Esophagus muscularis mucosa (tissue), 4 donors: Measurements from ENCODE around the gene PTPRN2. TPM values are rescaled to one million over a fixed set of nuclear protein-coding genes. Genes with fewer than 3 reads are reported as not detected.

Experiments
- DNase-seq: peaks from one replicate; pipeline ENCODE4 v3.0.0-alpha.2; 2017; ENCODE audit errors: extremely low spot score
- H3K27ac ChIP-seq, 4 donors: fragments of 200-600 bp; sonication (generic); replicated peaks in 1 of 4; 1 replicate in 3 of 4; 2 replicates in 1 of 4; pipeline ENCODE4 v1.5.1; 2016 to 2019; ENCODE audit warnings: mild to moderate bottlenecking in 1 of 4
- H3K27me3 ChIP-seq, 4 donors: fragments of 200-600 bp; sonication (generic); one replicate each; pipeline versions ENCODE4 v1.5.1 to v1.6.0; 2016 to 2019
- H3K36me3 ChIP-seq, 4 donors: fragments of 200-600 bp; sonication (generic); one replicate each; pipeline ENCODE4 v1.5.1; 2016 to 2019
- H3K4me1 ChIP-seq, 4 donors: fragments of 200-600 bp; sonication (generic); one replicate each; pipeline ENCODE4 v1.5.1; 2016 to 2019
- H3K4me3 ChIP-seq, 4 donors: fragments of 200-600 bp; sonication (generic); 1 replicate in 2 of 4; 2 replicates in 2 of 4; pipeline ENCODE4 v1.5.1; 2016 to 2019; ENCODE audit warnings: mild to moderate bottlenecking in 4 of 4, moderate library complexity in 1 of 4
- H3K9me3 ChIP-seq, 4 donors: fragments of 200-600 bp; sonication (generic); 1 replicate in 3 of 4; 2 replicates in 1 of 4; pipeline ENCODE4 v1.5.1; 2016 to 2019
- CTCF ChIP-seq, 3 experiments: fragments of 200-600 bp in 2 of 3; fragments of 450-650 bp in 1 of 3; sonication (generic) in 2 of 3; IDR thresholded peaks; one replicate each; pipeline ENCODE4 v1.5.1; 2017 to 2019; ENCODE audit warnings: antibody characterized with exemption in 3 of 3, mild to moderate bottlenecking in 2 of 3, moderate library complexity in 1 of 3
- EP300 ChIP-seq: sonication (generic); formaldehyde crosslinking; IDR thresholded peaks from one replicate; pipeline ENCODE4 v1.6.1; 2017; ENCODE audit warnings: antibody characterized with exemption
- POLR2A ChIP-seq: fragments of 450-650 bp; IDR thresholded peaks from one replicate; pipeline ENCODE4 v1.6.1; 2017; ENCODE audit warnings: antibody characterized with exemption, moderate library complexity, mild to moderate bottlenecking, low read depth
- POLR2AphosphoS5 ChIP-seq, 2 donors: sonication (generic); formaldehyde crosslinking; IDR thresholded peaks; one replicate each; pipeline ENCODE4 v1.6.1; 2017; ENCODE audit warnings: antibody characterized with exemption in 2 of 2
- whole genome bisulfite sequencing: methylation state at CpG from one replicate; pipeline ENCODE4 v1.1.5; 2018; 5-methylcytosine and 5-hydroxymethylcytosine counted together
- intact Hi-C: fragments of 100-400 bp; cut with DNase I; formaldehyde crosslinking; loops from one replicate; pipeline ENCODE4 v1.15.1; 2023
- total RNA-seq, 4 donors: library from RNA; depleted of rRNA; stranded (reverse); fragments of >200 nt; gene quantifications; one replicate each; pipeline versions ENCODE4 v1.1.0 to v1.2.1, GENCODE V29; 2016

The PTPRN2 gene
- total RNA-seq, 4 donors from 2014 or later: 2.1 to 3.1 (median 3.1) TPM

GRCh38 chr7:158586499-158587161 lies 993 bp downstream of the PTPRN2 start:
- peaks cover 20 to 35% (median 27%) of the 10 kb centered on the region in 4 donors for H3K4me1 ChIP-seq
- peak overlapping the region; percentile 46 to 52 (median 48) for H3K4me3 ChIP-seq
- DNase-seq: no peak
- WGBS: 6% methylated on average over 23 of the region's 63 CpGs
- peaks cover 4 to 75% (median 31%) of the 10 kb centered on the region in 4 donors for H3K27me3 ChIP-seq
- no peaks in the 10 kb centered on the region for H3K9me3 ChIP-seq
- intact Hi-C loops: no loop called here
- no peak for TF ChIP-seq POLR2A
- TF ChIP-seq EP300: no peak
- TF ChIP-seq POLR2AphosphoS5 (IDR thresholded peaks at IDR 0.05): no peak
- TF ChIP-seq CTCF (IDR thresholded peaks at IDR 0.05): no peak
- H3K36me3 ChIP-seq: no peaks in the 10 kb centered on the region
- H3K27ac ChIP-seq: no peak overlapping the region

DNA sequence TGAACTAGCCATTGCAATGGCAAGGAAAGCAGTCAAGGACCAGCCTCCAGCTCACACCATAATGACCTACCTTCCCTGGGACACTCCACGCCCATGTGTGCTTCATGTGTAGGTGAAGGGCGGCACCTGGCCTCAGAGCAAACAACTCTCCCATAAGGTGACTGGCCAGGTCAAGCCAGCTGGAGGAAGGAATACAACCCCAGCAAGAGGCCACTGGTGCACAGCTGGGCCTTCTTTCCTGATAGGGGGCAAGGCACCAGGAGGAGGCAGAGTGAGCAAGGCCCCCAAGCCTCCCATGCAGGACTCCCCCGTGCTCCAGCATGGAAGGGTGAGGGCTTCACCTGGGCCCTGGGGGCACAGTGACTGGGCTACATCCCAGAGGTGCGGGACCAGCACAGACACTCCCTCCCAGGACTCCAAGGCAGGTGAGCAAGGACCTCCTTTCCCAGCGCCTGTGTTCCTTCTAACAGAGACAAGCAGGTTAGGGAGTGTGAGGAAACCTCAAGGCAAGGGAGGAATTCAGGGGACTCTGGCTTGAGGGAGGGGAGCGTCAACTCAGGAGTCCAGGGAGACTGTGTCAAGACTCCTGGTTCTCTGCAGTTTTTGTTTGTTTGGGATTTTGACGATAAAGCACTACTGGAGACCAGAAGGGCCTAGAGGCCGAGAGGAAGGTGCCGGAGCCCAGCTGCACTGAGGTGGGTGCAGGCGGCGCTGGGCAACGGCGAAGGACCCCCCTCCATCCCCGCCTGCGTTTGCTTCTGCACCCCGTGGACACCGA lies 1.7 kb downstream of the PTPRN2 start:
- Histone ChIP-seq H3K27me3 (peaks cover 4 to 82% (median 31%) of the 10 kb centered on the region in 4 donors), H3K4me3 (peak overlapping the region; percentile 46 to 52 (median 48)), H3K36me3 (no peaks in the 10 kb centered on the region), H3K4me1 (peaks cover 20 to 35% (median 27%) of the 10 kb centered on the region in 4 donors), H3K27ac (no peak overlapping the region), H3K9me3 (peaks cover 0 to 2% (median 0%) of the 10 kb centered on the region in 4 donors)
- TF ChIP-seq EP300: no peak
- TF ChIP-seq POLR2AphosphoS5 (IDR thresholded peaks at IDR 0.05): no peak
- no peak for TF ChIP-seq CTCF (IDR thresholded peaks at IDR 0.05)
- no peak for TF ChIP-seq POLR2A
- WGBS: 49% methylated on average over 13 of the region's 17 CpGs
- intact Hi-C loops: no loop called here
- DNase-seq: no peak

DNA sequence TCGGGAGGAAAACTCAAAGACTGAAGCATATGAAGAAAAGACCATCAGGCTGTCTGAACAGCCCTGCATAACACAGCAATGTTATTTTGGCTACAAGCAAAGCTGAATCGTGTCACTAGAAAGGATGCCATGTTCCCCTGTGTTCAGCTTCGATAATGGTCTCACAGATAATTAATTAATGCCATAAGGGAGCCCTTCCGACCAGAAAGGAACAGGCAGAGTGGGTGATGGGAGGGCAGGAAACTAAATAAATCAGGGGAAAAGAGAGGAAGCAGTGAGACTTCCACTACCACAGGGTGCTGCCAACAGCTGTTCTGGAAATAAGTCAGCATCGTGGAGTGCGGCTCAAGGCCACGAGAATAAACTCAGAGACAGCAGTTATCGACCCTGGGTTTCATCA lies 3.2 kb downstream of the PTPRN2 start:
- no peak overlapping the region for H3K4me3 ChIP-seq
- H3K9me3 ChIP-seq: peaks cover 0 to 17% (median 11%) of the 10 kb centered on the region in 4 donors
- TF ChIP-seq CTCF (IDR thresholded peaks at IDR 0.05) (no peak), EP300 (no peak), POLR2AphosphoS5 (IDR thresholded peaks at IDR 0.05) (no peak), POLR2A (no peak)
- H3K36me3 ChIP-seq: no peaks in the 10 kb centered on the region
- peaks cover 20 to 35% (median 27%) of the 10 kb centered on the region in 4 donors for H3K4me1 ChIP-seq
- intact Hi-C loops: no loop called here
- DNase-seq: no peak
- no peak overlapping the region for H3K27ac ChIP-seq
- 50% methylated on average over 8 of the region's 8 CpGs for WGBS
- peaks cover 4 to 97% (median 31%) of the 10 kb centered on the region in 4 donors for H3K27me3 ChIP-seq

DNA sequence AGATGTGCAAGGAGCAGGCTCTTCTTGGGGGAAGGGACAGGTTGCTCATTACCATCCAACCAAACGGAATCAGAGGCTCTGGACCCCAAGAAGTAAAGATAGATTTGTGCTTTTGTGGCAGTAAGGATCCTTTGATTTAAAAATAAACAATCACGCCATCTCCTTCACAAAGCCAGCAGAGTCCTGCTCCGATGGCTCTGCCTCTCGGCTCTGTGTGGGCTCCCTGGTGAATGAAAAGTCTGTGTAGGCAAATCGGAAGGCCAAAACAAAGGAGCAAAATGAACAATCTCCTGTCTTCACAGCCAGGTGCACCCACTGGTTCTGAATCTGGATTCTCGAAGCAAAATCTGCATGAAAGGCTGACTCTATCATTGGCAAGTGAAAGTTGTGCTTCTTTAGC lies 3.8 kb downstream of the PTPRN2 start:
- peaks cover 0 to 23% (median 17%) of the 10 kb centered on the region in 4 donors for H3K9me3 ChIP-seq
- 67% methylated on average over 6 of the region's 6 CpGs for WGBS
- no peak for DNase-seq
- H3K36me3 ChIP-seq: no peaks in the 10 kb centered on the region
- H3K27ac ChIP-seq: no peak overlapping the region
- TF ChIP-seq POLR2A: no peak
- no peak for TF ChIP-seq POLR2AphosphoS5 (IDR thresholded peaks at IDR 0.05)
- intact Hi-C loops: no loop called here
- peaks cover 4 to 96% (median 31%) of the 10 kb centered on the region in 4 donors for H3K27me3 ChIP-seq
- H3K4me1 ChIP-seq: peaks cover 20 to 34% (median 27%) of the 10 kb centered on the region in 4 donors
- H3K4me3 ChIP-seq: no peak overlapping the region

DNA sequence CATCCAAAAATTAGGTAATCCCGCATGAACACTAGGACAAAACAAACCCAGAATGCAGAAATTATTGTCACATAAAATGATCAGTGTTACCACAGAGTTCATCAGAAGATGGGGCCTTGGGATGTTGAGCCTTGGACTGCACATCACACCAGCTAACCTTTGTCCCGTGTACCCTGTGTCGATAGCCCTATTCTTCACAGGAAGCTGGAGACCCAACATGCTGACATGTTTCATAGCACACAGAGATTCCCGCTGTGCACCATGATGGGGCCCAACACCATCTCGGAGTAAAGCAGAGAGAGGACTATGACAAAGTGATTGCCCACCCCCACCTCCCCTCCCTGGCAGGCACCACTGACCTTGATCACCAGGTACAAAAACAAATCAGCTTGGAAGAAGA lies 4.5 kb downstream of the PTPRN2 start:
- no peak overlapping the region for H3K4me3 ChIP-seq
- peaks cover 3 to 89% (median 30%) of the 10 kb centered on the region in 4 donors for H3K27me3 ChIP-seq
- peaks cover 0 to 26% (median 18%) of the 10 kb centered on the region in 4 donors for H3K9me3 ChIP-seq
- no peak for TF ChIP-seq EP300
- no peak for TF ChIP-seq POLR2AphosphoS5 (IDR thresholded peaks at IDR 0.05)
- TF ChIP-seq POLR2A: no peak
- no peak for TF ChIP-seq CTCF (IDR thresholded peaks at IDR 0.05)
- no peak overlapping the region for H3K27ac ChIP-seq
- 84% methylated on average over 5 of the region's 5 CpGs for WGBS
- H3K4me1 ChIP-seq: peaks cover 19 to 28% (median 24%) of the 10 kb centered on the region in 4 donors
- DNase-seq: no peak
- H3K36me3 ChIP-seq: no peaks in the 10 kb centered on the region
- intact Hi-C loops: no loop called here
